HCT116 (cell line): Measurements from ENCODE around the gene DEFB124. TPM values are rescaled to one million over a fixed set of nuclear protein-coding genes. Genes with fewer than 3 reads are reported as not detected.

Experiments used
- ATAC-seq: fragments of 200-7000 bp; cut with Tn5 transposase; 2 replicates; pipeline ENCODE4 v1.9.1; 2020; ENCODE audit warnings: mild to moderate bottlenecking, moderate library complexity
- BruUV-seq: library from RNA; stranded (reverse); fragments of 400-500 nt; replicated peaks from 2 replicates; lab custom pipeline; 2021; lab: Mats Ljungman, UMichigan
- CTCF ChIA-PET: fragments of 300-600 bp; sonication (Branson Sonifier 250); formaldehyde crosslinking; loops from one replicate; lab custom pipeline; 2021; ENCODE audit warnings: antibody characterized with exemption; lab: Charles Lee
- POLR2A ChIA-PET: fragments of 300-600, 350-600 bp; sonication (Branson Sonifier 250); formaldehyde crosslinking; loops from one replicate; lab custom pipeline; 2021; ENCODE audit warnings: antibody characterized with exemption; lab: Charles Lee
- RAD21 ChIA-PET, 2 experiments: fragments of 300-600 bp; sonication (Branson Sonifier 250); formaldehyde crosslinking; loops; one replicate each; lab custom pipeline; 2023; ENCODE audit warnings: low total read pairs in 2 of 2; ENCODE audit not compliant: uncharacterized antibody in 2 of 2, unreplicated experiment in 2 of 2, low non-redundant PET in 1 of 2; lab: Charles Lee
- DNase-seq: peaks from one replicate; pipeline ENCODE4 v3.0.0-alpha.2; 2010; ENCODE audit warnings: low read depth, low spot score
- H2AFZ ChIP-seq: fragments of 200-600 bp; shearing (Covaris generic), sonication (generic); 2 replicates; pipeline ENCODE4 v1.6.1; 2017; ENCODE audit warnings: low read depth, mixed run types, mixed read lengths, antibody characterized with exemption, low read length; ENCODE audit not compliant: poor library complexity, severe bottlenecking
- H3K27ac ChIP-seq: 2 replicates; pipeline ENCODE4 v1.5.1; 2012; ENCODE audit warnings: low read depth, low read length
- H3K27me3 ChIP-seq: fragments of 200-600 bp; sonication (generic); 2 replicates; pipeline ENCODE4 v1.6.1; 2016; ENCODE audit warnings: mixed run types, low read length, mixed read lengths; ENCODE audit not compliant: insufficient read depth
- H3K36me3 ChIP-seq, 2 experiments: fragments of 200-500 bp in 1 of 2; fragments of 200-600 bp in 1 of 2; sonication (Bioruptor generic) in 1 of 2; sonication (generic) in 1 of 2; 2 replicates each; pipeline versions ENCODE4 v1.5.1 to v1.6.1; 2014 to 2016; ENCODE audit warnings: low read length in 2 of 2, inconsistent platforms in 1 of 2, mixed read lengths in 1 of 2, mixed run types in 1 of 2; ENCODE audit not compliant: insufficient read depth in 2 of 2, control insufficient read depth in 1 of 2
- H3K4me1 ChIP-seq, 2 experiments: fragments of 200-600 bp in 1 of 2; sonication (generic) in 1 of 2; 2 replicates each; pipeline versions ENCODE4 v1.5.1 to v1.6.1; 2012 to 2017; ENCODE audit warnings: low read length in 2 of 2, inconsistent platforms in 1 of 2, mild to moderate bottlenecking in 1 of 2, mixed read lengths in 1 of 2, mixed run types in 1 of 2, moderate library complexity in 1 of 2; ENCODE audit not compliant: insufficient read depth in 2 of 2, control insufficient read depth in 1 of 2
- H3K4me2 ChIP-seq: fragments of 200-600 bp; sonication (generic); 2 replicates; pipeline ENCODE4 v1.6.1; 2017; ENCODE audit warnings: mixed run types, low read length, mixed read lengths
- H3K4me3 ChIP-seq, 2 experiments: fragments of 200-600 bp in 1 of 2; sonication (generic) in 1 of 2; replicated peaks in 1 of 2; 2 replicates each; pipeline ENCODE4 v1.5.1; 2011 to 2016; ENCODE audit warnings: low read length in 2 of 2, control low read depth in 1 of 2, low read depth in 1 of 2, mild to moderate bottlenecking in 1 of 2, mixed read lengths in 1 of 2, mixed run types in 1 of 2
- H3K79me2 ChIP-seq: fragments of 200-600 bp; sonication (generic); 2 replicates; pipeline ENCODE4 v1.6.1; 2017; ENCODE audit warnings: mild to moderate bottlenecking, mixed run types, low read length, moderate library complexity, mixed read lengths; ENCODE audit not compliant: insufficient read depth
- H3K9ac ChIP-seq: fragments of 200-600 bp; sonication (generic); 2 replicates; pipeline ENCODE4 v1.6.1; 2016; ENCODE audit warnings: low read length, mixed read lengths
- H3K9me2 ChIP-seq: fragments of 200-600 bp; sonication (generic), shearing (Covaris generic); 2 replicates; pipeline ENCODE4 v1.6.1; 2017; ENCODE audit warnings: mixed run types, mild to moderate bottlenecking, moderate library complexity; ENCODE audit not compliant: insufficient read depth
- H3K9me3 ChIP-seq, 2 experiments: fragments of 200-500 bp in 1 of 2; fragments of 200-600 bp in 1 of 2; sonication (Bioruptor generic) in 1 of 2; sonication (generic) in 1 of 2; 2 replicates each; pipeline ENCODE4 v1.6.1; 2014 to 2017; ENCODE audit warnings: low read length in 2 of 2, mixed read lengths in 2 of 2, inconsistent platforms in 1 of 2, low read depth in 1 of 2, mild to moderate bottlenecking in 1 of 2, mixed run types in 1 of 2, moderate library complexity in 1 of 2; ENCODE audit not compliant: control insufficient read depth in 1 of 2, insufficient read depth in 1 of 2
- H4K20me1 ChIP-seq: fragments of 200-600 bp; sonication (generic), shearing (Covaris generic); 2 replicates; pipeline ENCODE4 v1.6.1; 2017; ENCODE audit warnings: mixed run types, mild to moderate bottlenecking, moderate library complexity; ENCODE audit not compliant: insufficient read depth
- CEBPB ChIP-seq: IDR thresholded peaks from 2 replicates; pipeline ENCODE4 v1.6.1; 2012; ENCODE audit warnings: low read depth
- ELF1 ChIP-seq: IDR thresholded peaks from 2 replicates; pipeline ENCODE4 v1.6.1; 2012; ENCODE audit warnings: low read depth, borderline replicate concordance
- EZH2 ChIP-seq: fragments of 200-600 bp; sonication (generic); IDR thresholded peaks from 2 replicates; pipeline ENCODE4 v1.6.1; 2017; ENCODE audit warnings: antibody characterized with exemption, mixed run types
- FOSL1 ChIP-seq: IDR thresholded peaks from 2 replicates; pipeline ENCODE4 v1.6.1; 2012; ENCODE audit warnings: low read depth
- POLR2AphosphoS5 ChIP-seq: IDR thresholded peaks from 2 replicates; pipeline ENCODE4 v1.6.1; 2011; ENCODE audit warnings: mild to moderate bottlenecking, low read depth, low read length, moderate library complexity
- RAD21 ChIP-seq: IDR thresholded peaks from 2 replicates; pipeline ENCODE4 v1.6.1; 2012; ENCODE audit warnings: low read depth, mild to moderate bottlenecking
- SIN3A ChIP-seq: IDR thresholded peaks from 2 replicates; pipeline ENCODE4 v1.6.1; 2012; ENCODE audit warnings: low read depth
- SRF ChIP-seq: IDR thresholded peaks from 2 replicates; pipeline ENCODE4 v1.6.1; 2012; ENCODE audit warnings: low read depth
- YY1 ChIP-seq: IDR thresholded peaks from 2 replicates; pipeline ENCODE4 v1.6.1; 2011; ENCODE audit warnings: low read length, low read depth, moderate library complexity, mild to moderate bottlenecking; ENCODE audit not compliant: insufficient replicate concordance; ENCODE audit errors: extremely low read depth
- ZNF274 ChIP-seq: fragments of 200-500 bp; sonication (Bioruptor generic); IDR thresholded peaks from 2 replicates; pipeline ENCODE4 v1.6.1; 2014; ENCODE audit warnings: mild to moderate bottlenecking, low read depth, low read length, inconsistent platforms
- intact Hi-C: fragments of 100-400 bp; cut with micrococcal nuclease; formaldehyde crosslinking; loops from 2 replicates; pipeline ENCODE4 v1.10.0; 2022
- total RNA-seq: library from RNA; stranded (reverse); gene quantifications from one replicate; pipeline ENCODE4 v1.2.1, GENCODE V29; 2021; ENCODE audit not compliant: unreplicated experiment
- TF ChIP-seq, protein P1 (sequence below): IDR thresholded peaks from 2 replicates; pipeline ENCODE4 v1.6.1; 2011; ENCODE audit warnings: mild to moderate bottlenecking, low read length, moderate library complexity; ENCODE audit not compliant: insufficient replicate concordance; ENCODE audit errors: extremely low read depth

DEFB124 gene
- total RNA-seq, 1 experiment from 2014 or later, result not detected

DNA sequence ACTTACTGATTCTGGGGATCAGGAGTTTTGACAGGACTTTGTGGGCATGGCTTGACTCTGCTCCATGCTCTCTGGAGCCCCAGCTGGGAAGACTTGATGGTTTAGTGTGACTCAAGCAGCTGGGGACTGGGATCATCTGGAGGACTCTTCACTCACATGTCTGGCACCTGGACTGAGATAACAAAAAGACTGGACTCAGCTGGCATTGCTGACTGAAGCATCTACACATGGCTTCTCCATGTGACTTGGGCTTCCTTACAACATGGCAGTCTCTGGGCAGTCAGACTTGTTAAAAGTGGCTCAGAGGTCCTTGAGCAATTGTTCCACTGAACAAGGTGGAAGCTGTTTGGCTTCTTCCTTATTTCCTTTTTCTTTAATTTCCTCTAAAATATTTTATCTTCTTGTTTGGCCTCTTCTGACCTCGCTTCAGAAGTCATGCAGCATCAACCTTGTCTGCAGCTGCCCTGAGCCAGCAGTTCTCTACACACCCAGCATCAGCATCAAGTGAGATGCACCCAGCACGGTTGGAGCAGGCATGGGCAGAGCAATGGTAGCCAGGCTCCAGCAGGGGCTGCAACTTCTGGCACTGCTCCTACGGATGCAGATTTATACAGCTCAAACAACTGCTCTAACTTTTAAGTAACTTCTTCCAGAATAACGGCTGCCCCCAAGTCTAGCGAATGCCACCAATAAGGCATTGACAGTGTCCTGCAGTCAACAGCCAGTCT lies 33.8 kb upstream of the DEFB124 start:
- intact Hi-C loops, result no loop called here
- Histone ChIP-seq H3K79me2 (no peaks in the 10 kb centered on the region), H3K9ac (no peak overlapping the region), H4K20me1 (no peaks in the 10 kb centered on the region), H3K27me3 (no peaks in the 10 kb centered on the region), H3K4me1 (peaks cover under 1 to 19% of the 10 kb centered on the region in 2 experiments; a peak in 3 of 4 replicates), H3K27ac (no peak overlapping the region), H3K9me2 (no peaks in the 10 kb centered on the region), H3K36me3 (no peaks in the 10 kb centered on the region), H3K4me3 (no peak overlapping the region), H3K9me3 (no peaks in the 10 kb centered on the region), H3K4me2 (no peak overlapping the region), H2AFZ (no peak overlapping the region)
- POLR2A ChIA-PET, result no interaction called here
- no peak for ATAC-seq
- no peak for DNase-seq
- CTCF ChIA-PET, result interaction anchor here (1.0 to 1.6 kb wide), 2 partner anchors 48 to 52 kb away, joined by 3 read pairs; no protein-coding TSS in a partner anchor
- RAD21 ChIA-PET, result no interaction called here
- no peak for TF ChIP-seq RAD21
- TF ChIP-seq SIN3A, result no peak
- TF ChIP-seq ZNF274, result no peak
- no peak for TF ChIP-seq ELF1
- TF ChIP-seq CEBPB, result no peak
- TF ChIP-seq FOSL1, result no peak
- no peak for TF ChIP-seq EZH2
- no peak for TF ChIP-seq POLR2AphosphoS5
- TF ChIP-seq, protein P1, sequence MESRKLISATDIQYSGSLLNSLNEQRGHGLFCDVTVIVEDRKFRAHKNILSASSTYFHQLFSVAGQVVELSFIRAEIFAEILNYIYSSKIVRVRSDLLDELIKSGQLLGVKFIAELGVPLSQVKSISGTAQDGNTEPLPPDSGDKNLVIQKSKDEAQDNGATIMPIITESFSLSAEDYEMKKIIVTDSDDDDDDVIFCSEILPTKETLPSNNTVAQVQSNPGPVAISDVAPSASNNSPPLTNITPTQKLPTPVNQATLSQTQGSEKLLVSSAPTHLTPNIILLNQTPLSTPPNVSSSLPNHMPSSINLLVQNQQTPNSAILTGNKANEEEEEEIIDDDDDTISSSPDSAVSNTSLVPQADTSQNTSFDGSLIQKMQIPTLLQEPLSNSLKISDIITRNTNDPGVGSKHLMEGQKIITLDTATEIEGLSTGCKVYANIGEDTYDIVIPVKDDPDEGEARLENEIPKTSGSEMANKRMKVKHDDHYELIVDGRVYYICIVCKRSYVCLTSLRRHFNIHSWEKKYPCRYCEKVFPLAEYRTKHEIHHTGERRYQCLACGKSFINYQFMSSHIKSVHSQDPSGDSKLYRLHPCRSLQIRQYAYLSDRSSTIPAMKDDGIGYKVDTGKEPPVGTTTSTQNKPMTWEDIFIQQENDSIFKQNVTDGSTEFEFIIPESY, result no peak
- no peak for TF ChIP-seq YY1
- no peak for TF ChIP-seq SRF
- BruUV-seq, result no TSS peak
